Neural cell (in vitro differentiated cells): ENCODE measurements around the gene CCDC182. TPM values are rescaled to one million over a fixed set of nuclear protein-coding genes. Genes with fewer than 3 reads are reported as not detected.

Experiments
- H2AFZ ChIP-seq: fragments of 200-600, 300-800 bp; sonication (generic), shearing (Covaris generic); 2 replicates; pipeline ENCODE4 v1.6.0; 2014; ENCODE audit warnings: low read depth, mild to moderate bottlenecking, antibody characterized with exemption, low read length, moderate library complexity
- H3F3A ChIP-seq: fragments of 200-600 bp; shearing (Covaris generic); 2 replicates; pipeline ENCODE4 v1.6.1; 2016; ENCODE audit warnings: mild to moderate bottlenecking, moderate library complexity, mixed read lengths, antibody characterized with exemption, low read length; ENCODE audit not compliant: insufficient read depth, poor library complexity, severe bottlenecking
- H3K27ac ChIP-seq: fragments of 200-600, 300-800 bp; sonication (generic), shearing (Covaris generic); 2 replicates; pipeline ENCODE4 v1.5.1; 2014; ENCODE audit warnings: mild to moderate bottlenecking, low read length, moderate library complexity
- H3K27me3 ChIP-seq: fragments of 300-800, 200-600 bp; sonication (generic), shearing (Covaris generic); 2 replicates; pipeline ENCODE4 v1.6.0; 2014; ENCODE audit warnings: mild to moderate bottlenecking, low read depth, low read length, moderate library complexity; ENCODE audit not compliant: insufficient read depth
- H3K36me3 ChIP-seq: fragments of 300-800, 200-600 bp; sonication (generic), shearing (Covaris generic); 2 replicates; pipeline ENCODE4 v1.5.1; 2014; ENCODE audit warnings: mild to moderate bottlenecking, antibody characterized with exemption, low read length, moderate library complexity; ENCODE audit not compliant: insufficient read depth
- H3K4me2 ChIP-seq: fragments of 300-800, 200-600 bp; sonication (generic), shearing (Covaris generic); 2 replicates; pipeline ENCODE4 v1.6.0; 2014; ENCODE audit warnings: mild to moderate bottlenecking, low read length
- H3K4me3 ChIP-seq: fragments of 300-800, 200-600 bp; sonication (generic), shearing (Covaris generic); 2 replicates; pipeline ENCODE4 v1.5.1; 2014; ENCODE audit warnings: mild to moderate bottlenecking, low read length, moderate library complexity
- H3K79me2 ChIP-seq: fragments of 200-600 bp; shearing (Covaris generic); replicated peaks from 2 replicates; pipeline ENCODE4 v1.6.0; 2014; ENCODE audit warnings: mild to moderate bottlenecking, low read length, moderate library complexity; ENCODE audit not compliant: insufficient read depth
- H3K9ac ChIP-seq: fragments of 300-800, 200-600 bp; sonication (generic), shearing (Covaris generic); 2 replicates; pipeline ENCODE4 v1.6.1; 2016; ENCODE audit warnings: mild to moderate bottlenecking, low read length, mixed read lengths
- H3K9me2 ChIP-seq: fragments of 200-600 bp; shearing (Covaris generic); 2 replicates; pipeline ENCODE4 v1.6.1; 2016; ENCODE audit warnings: mild to moderate bottlenecking, low read length, mixed read lengths; ENCODE audit not compliant: insufficient read depth
- H3K9me3 ChIP-seq: fragments of 200-600, 300-800 bp; sonication (generic), shearing (Covaris generic); 2 replicates; pipeline ENCODE4 v1.6.1; 2016; ENCODE audit warnings: mild to moderate bottlenecking, mixed run types, low read length, moderate library complexity, mixed read lengths
- H4K20me1 ChIP-seq: fragments of 200-600 bp; shearing (Covaris generic); 2 replicates; pipeline ENCODE4 v1.6.1; 2016; ENCODE audit warnings: mild to moderate bottlenecking, mixed run types; ENCODE audit not compliant: insufficient read depth
- EP300 ChIP-seq: fragments of 450-650 bp; conservative IDR thresholded peaks from 2 replicates; pipeline ENCODE4 v1.6.1; 2014; ENCODE audit warnings: antibody characterized with exemption, mild to moderate bottlenecking, moderate library complexity; ENCODE audit not compliant: poor library complexity, severe bottlenecking
- EZH2 ChIP-seq: fragments of 200-600, 300-800 bp; shearing (Covaris generic), sonication (generic); IDR thresholded peaks from 2 replicates; pipeline ENCODE4 v1.6.1; 2014; ENCODE audit warnings: antibody characterized with exemption, low read length, borderline replicate concordance, mild to moderate bottlenecking; ENCODE audit not compliant: insufficient read depth, poor library complexity, severe bottlenecking
- MXI1 ChIP-seq: fragments of 450-650 bp; conservative IDR thresholded peaks from 2 replicates; pipeline ENCODE4 v1.6.1; 2014; ENCODE audit warnings: antibody characterized with exemption, mild to moderate bottlenecking; ENCODE audit not compliant: poor library complexity, severe bottlenecking
- POLR2AphosphoS5 ChIP-seq: IDR thresholded peaks from 2 replicates; pipeline ENCODE4 v1.6.1; 2012
- RAD21 ChIP-seq: fragments of 450-650 bp; conservative IDR thresholded peaks from 2 replicates; pipeline ENCODE4 v1.6.1; 2014; ENCODE audit warnings: antibody characterized with exemption, mild to moderate bottlenecking, moderate library complexity
- SMC3 ChIP-seq: fragments of 450-650 bp; conservative IDR thresholded peaks from 2 replicates; pipeline ENCODE4 v1.6.1; 2014; ENCODE audit warnings: antibody characterized with exemption, mild to moderate bottlenecking, moderate library complexity; ENCODE audit not compliant: poor library complexity
- TAF1 ChIP-seq: IDR thresholded peaks from 2 replicates; pipeline ENCODE4 v1.6.1; 2012; ENCODE audit warnings: low read depth
- polyA plus RNA-seq: library from polyadenylated mRNA; depleted of rRNA; stranded (reverse); fragments of >200 nt; gene quantifications from 2 replicates; pipeline ENCODE4 v1.2.3, GENCODE V29; 2014
- TF ChIP-seq, protein P1 (sequence below): IDR thresholded peaks from 2 replicates; pipeline ENCODE4 v1.6.1; 2012; ENCODE audit warnings: borderline replicate concordance
- TF ChIP-seq, protein P2 (sequence below): fragments of 450-650 bp; IDR thresholded peaks from 2 replicates; pipeline ENCODE4 v1.5.1; 2014; ENCODE audit warnings: antibody characterized with exemption, mild to moderate bottlenecking, moderate library complexity; ENCODE audit not compliant: poor library complexity, severe bottlenecking

CCDC182 gene
- polyA plus RNA-seq, 1 donor from 2014 or later: not detected

DNA sequence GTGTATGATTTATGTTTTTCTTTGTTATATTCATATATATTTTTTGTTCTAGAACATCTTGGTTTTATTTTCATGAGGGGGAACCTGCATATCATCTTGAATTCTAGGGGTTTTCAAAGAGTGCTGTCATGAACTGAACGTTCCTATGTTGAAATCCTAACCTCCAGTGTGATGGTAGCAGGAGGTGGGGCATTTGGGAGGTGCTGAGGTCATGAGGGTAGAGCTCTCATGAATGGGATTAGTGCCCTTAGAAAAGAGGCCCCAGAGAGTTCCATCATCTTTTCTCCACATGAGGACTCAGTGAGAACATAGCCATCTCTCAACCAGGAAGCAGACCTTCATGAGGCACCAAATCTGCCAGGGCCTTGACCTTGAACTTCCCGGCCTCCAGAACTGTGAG, 34.6 kb upstream of the CCDC182 start (continued):
- TF ChIP-seq, protein P1, sequence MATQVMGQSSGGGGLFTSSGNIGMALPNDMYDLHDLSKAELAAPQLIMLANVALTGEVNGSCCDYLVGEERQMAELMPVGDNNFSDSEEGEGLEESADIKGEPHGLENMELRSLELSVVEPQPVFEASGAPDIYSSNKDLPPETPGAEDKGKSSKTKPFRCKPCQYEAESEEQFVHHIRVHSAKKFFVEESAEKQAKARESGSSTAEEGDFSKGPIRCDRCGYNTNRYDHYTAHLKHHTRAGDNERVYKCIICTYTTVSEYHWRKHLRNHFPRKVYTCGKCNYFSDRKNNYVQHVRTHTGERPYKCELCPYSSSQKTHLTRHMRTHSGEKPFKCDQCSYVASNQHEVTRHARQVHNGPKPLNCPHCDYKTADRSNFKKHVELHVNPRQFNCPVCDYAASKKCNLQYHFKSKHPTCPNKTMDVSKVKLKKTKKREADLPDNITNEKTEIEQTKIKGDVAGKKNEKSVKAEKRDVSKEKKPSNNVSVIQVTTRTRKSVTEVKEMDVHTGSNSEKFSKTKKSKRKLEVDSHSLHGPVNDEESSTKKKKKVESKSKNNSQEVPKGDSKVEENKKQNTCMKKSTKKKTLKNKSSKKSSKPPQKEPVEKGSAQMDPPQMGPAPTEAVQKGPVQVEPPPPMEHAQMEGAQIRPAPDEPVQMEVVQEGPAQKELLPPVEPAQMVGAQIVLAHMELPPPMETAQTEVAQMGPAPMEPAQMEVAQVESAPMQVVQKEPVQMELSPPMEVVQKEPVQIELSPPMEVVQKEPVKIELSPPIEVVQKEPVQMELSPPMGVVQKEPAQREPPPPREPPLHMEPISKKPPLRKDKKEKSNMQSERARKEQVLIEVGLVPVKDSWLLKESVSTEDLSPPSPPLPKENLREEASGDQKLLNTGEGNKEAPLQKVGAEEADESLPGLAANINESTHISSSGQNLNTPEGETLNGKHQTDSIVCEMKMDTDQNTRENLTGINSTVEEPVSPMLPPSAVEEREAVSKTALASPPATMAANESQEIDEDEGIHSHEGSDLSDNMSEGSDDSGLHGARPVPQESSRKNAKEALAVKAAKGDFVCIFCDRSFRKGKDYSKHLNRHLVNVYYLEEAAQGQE: no peak

DNA sequence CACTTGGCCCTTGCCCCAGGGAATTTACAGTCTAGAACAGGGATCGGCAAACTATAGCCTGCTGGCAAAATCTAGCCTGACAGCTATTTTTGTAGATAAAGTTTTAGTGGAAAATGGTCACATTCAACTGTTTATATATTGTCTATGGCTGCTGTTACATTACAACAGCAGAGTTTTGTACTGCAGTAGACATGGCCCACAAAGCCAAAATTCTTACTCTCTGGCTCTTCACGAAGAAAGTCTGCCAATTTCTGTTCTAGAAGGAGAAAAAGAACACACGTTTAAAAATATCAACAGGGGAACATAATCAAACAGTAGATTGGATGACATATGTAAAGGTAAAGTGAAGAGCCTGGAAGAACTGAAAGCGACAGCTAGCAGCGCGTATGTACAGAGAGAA, 33.2 kb upstream of the CCDC182 start:
- Histone ChIP-seq H2AFZ (no peak overlapping the region), H3F3A (no peaks in the 10 kb centered on the region), H3K4me3 (no peak overlapping the region), H3K9ac (no peak overlapping the region), H4K20me1 (no peaks in the 10 kb centered on the region), H3K9me2 (no peaks in the 10 kb centered on the region), H3K27me3 (no peaks in the 10 kb centered on the region), H3K36me3 (no peaks in the 10 kb centered on the region), H3K9me3 (no peaks in the 10 kb centered on the region), H3K4me2 (no peak overlapping the region), H3K79me2 (no peaks in the 10 kb centered on the region), H3K27ac (no peak overlapping the region)
- TF ChIP-seq RAD21 (no peak), EZH2 (no peak), TAF1 (no peak), SMC3 (no peak), POLR2AphosphoS5 (no peak), MXI1 (no peak), EP300 (no peak)
- TF ChIP-seq, protein P2, sequence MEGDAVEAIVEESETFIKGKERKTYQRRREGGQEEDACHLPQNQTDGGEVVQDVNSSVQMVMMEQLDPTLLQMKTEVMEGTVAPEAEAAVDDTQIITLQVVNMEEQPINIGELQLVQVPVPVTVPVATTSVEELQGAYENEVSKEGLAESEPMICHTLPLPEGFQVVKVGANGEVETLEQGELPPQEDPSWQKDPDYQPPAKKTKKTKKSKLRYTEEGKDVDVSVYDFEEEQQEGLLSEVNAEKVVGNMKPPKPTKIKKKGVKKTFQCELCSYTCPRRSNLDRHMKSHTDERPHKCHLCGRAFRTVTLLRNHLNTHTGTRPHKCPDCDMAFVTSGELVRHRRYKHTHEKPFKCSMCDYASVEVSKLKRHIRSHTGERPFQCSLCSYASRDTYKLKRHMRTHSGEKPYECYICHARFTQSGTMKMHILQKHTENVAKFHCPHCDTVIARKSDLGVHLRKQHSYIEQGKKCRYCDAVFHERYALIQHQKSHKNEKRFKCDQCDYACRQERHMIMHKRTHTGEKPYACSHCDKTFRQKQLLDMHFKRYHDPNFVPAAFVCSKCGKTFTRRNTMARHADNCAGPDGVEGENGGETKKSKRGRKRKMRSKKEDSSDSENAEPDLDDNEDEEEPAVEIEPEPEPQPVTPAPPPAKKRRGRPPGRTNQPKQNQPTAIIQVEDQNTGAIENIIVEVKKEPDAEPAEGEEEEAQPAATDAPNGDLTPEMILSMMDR: no peak
- TF ChIP-seq, protein P1: no peak
